T-helper 2 cell treated with Interferon-gamma antibody and Interleukin-4, amounts not matched to agents 5 μg/mL and 100 μg/mL, for 36 hours (primary cell): Measurements from ENCODE around the gene RAB29.

ENCODE experiments used
- DNase-seq: peaks from one replicate; pipeline ENCODE4 v3.0.0; 2021; ENCODE audit warnings: low spot score
- H3K27ac Mint-ChIP-seq: one replicate; pipeline ENCODE4 v1.8.0; 2021; ENCODE audit warnings: mild to moderate bottlenecking, mixed read lengths
- H3K27me3 Mint-ChIP-seq: one replicate; pipeline ENCODE4 v1.8.0; 2021; ENCODE audit warnings: low read depth, mixed read lengths
- H3K36me3 Mint-ChIP-seq: one replicate; pipeline ENCODE4 v1.8.0; 2021; ENCODE audit warnings: low read depth, mixed read lengths
- H3K4me1 Mint-ChIP-seq: one replicate; pipeline ENCODE4 v1.8.0; 2021; ENCODE audit warnings: low read depth, mixed read lengths
- H3K4me3 Mint-ChIP-seq: one replicate; pipeline ENCODE4 v1.8.0; 2022; ENCODE audit warnings: mild to moderate bottlenecking, moderate library complexity, mixed read lengths
- H3K9me3 Mint-ChIP-seq: one replicate; pipeline ENCODE4 v1.8.0; 2021; ENCODE audit warnings: mixed read lengths

The RAB29 gene

DNA sequence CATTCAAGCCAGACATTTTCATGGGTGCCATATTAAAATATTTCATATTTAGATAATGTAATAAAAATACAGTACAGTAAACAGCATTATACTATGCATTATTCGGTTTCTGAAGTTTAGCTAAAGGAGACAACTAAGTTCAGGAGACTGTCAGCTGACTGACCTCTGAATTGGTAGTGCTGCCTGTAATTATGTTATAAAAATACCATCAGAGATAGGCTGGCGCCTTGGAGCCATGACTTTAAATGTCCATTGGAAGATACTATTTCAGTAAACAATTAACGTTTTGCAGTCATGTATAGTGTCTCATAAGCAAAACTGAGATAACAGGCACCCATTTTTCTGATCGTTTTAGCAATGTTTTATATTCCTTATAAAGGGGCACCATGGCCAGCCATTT, 11.3 kb upstream of the RAB29 start:
- Mint-ChIP-seq H3K36me3 (peaks cover 8% of the 10 kb centered on the region), H3K9me3 (no peaks in the 10 kb centered on the region), H3K4me1 (peaks cover 7% of the 10 kb centered on the region), H3K27me3 (no peaks in the 10 kb centered on the region), H3K27ac (no peak overlapping the region), H3K4me3 (no peak overlapping the region)
- DNase-seq = no peak

DNA sequence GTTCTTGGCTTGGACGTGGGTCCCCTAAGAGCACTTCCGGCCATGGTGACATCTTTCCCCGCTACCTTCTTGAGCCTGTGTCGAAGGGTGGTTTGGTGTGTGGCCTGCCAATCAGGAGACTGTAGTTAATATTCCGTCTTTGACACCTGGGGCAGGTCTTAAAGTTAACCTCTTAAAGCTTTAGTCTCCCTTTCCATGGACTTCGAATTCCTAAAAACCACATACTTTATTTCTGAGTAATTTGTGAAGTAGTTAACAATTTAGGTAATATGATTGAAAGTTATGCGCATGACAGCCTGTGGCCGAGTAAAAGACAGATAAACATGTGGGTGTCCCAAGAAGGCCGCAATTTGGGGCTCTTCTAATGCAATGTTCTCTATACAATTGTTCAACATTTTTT, 10.2 kb upstream of the RAB29 start:
- no peak overlapping the region for H3K27ac Mint-ChIP-seq

DNA sequence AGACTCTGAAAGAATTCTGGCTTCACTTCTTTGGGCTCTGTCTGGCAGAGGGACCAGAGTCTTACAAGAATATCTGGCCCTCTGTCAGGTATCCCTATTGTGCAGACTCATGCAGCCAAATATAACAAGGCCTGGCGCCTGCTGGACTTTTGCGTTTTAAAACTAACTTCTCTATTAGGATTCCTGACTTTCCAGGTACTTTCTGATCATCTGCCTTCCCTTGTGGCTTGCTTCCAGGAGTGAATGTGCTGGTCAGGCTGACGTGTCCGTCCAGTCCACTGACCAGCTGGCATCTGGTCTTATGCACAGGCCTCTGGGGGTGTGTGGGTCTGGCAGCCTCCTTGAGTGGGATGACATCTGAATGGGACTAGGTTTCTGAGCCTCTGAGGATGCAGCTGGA, 8.6 kb upstream of the RAB29 start:
- DNase-seq = no peak
- no peak overlapping the region for H3K27ac Mint-ChIP-seq
- no peaks in the 10 kb centered on the region for H3K9me3 Mint-ChIP-seq
- H3K36me3 Mint-ChIP-seq = no peaks in the 10 kb centered on the region
- no peaks in the 10 kb centered on the region for H3K27me3 Mint-ChIP-seq
- H3K4me3 Mint-ChIP-seq = no peak overlapping the region
- peaks cover 8% of the 10 kb centered on the region for H3K4me1 Mint-ChIP-seq

More for the DNA sequence above, 10.2 kb upstream of the RAB29 start:
- H3K4me1 Mint-ChIP-seq = peaks cover 7% of the 10 kb centered on the region
- H3K4me3 Mint-ChIP-seq = no peak overlapping the region
- no peaks in the 10 kb centered on the region for H3K27me3 Mint-ChIP-seq
- peaks cover 3% of the 10 kb centered on the region for H3K36me3 Mint-ChIP-seq
- no peak for DNase-seq
- H3K9me3 Mint-ChIP-seq = no peaks in the 10 kb centered on the region

DNA sequence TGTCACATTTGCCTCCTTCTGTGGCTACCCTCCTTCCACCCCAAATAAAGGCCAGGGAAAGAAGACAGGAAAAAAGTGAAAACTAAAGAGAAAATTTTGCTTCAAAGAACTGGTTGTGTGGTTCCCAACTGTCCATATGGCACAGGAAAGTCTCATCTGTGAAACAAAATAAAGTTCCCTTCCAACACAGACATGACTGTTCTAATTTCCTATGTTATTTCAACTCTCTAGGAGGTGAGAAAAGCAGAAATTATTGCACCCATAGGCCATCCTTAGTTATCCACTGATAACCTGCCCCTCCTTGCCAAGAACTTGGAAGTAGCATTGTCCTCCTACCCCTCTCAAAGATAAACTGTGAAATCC, 8.1 kb upstream of the RAB29 start:
- H3K4me3 Mint-ChIP-seq = no peak overlapping the region
- no peaks in the 10 kb centered on the region for H3K36me3 Mint-ChIP-seq
- H3K4me1 Mint-ChIP-seq = peaks cover 9% of the 10 kb centered on the region
- DNase-seq = no peak
- no peaks in the 10 kb centered on the region for H3K9me3 Mint-ChIP-seq
- no peak overlapping the region for H3K27ac Mint-ChIP-seq
- H3K27me3 Mint-ChIP-seq = no peaks in the 10 kb centered on the region

DNA sequence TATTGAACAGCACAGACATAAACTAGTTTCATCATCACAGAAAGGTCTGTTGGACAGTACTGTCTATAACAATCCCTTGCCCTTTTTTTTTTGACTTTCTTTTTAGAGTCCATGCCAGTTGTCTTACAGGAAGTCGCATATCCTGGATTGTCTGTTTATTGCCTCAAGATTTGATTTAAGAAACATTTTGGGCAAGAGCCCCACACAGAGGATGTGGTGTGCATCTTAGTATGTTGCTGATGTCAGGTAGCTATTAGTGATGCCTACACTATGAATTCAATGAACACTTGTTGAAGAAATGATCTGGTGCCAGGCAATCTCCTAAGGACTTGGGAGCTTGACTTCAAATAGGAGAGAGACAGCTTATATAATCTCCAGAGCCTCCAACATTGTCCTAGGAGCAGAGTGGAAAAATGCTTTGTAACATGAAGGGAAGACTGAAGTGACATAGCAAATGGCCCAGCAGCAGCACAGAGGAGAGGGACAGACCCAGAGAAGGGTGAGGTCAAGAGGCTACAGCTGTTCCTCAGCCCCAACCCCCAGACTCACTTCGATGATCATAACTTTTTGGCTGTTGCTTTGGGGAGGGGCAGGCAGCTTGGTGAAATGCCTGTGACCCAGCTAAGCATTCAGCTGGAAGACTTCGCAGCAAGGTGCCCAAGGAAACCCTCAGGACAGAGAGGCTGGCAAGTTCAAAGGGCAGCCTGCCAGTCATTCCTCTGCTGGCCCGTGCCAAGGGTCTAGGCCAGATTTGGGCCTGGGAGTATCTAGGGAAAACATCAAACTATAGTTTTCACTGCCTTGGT, 7.5 kb upstream of the RAB29 start:
- no peaks in the 10 kb centered on the region for H3K27me3 Mint-ChIP-seq

DNA sequence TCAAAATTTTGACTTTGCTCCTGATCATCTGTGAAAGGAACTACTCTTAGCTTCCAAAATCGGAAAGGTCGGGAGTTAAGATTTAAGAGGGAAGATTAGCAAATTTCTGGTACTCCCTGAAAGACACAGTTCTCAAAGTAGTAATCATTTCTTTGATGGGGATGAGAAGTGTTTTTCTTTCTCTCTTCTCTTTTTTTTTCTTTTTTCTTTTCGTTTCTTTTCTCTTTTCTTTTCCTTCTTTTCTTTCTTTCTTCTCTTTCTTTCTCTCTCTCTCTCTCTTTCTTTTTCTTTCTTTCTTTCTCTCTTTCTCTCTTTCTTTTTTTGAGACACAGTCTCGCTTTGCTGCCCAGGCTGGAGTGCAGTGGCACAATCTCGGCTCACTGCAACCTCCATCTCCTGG, 5.1 kb upstream of the RAB29 start:
- Mint-ChIP-seq H3K36me3 (peaks cover 1% of the 10 kb centered on the region), H3K4me3 (no peak overlapping the region), H3K4me1 (peaks cover 20% of the 10 kb centered on the region), H3K27ac (no peak overlapping the region), H3K9me3 (no peaks in the 10 kb centered on the region), H3K27me3 (no peaks in the 10 kb centered on the region)
- DNase-seq = no peak

More for the DNA sequence above, 7.5 kb upstream of the RAB29 start:
- peak overlapping the region; percentile 70 for H3K27ac Mint-ChIP-seq
- no peak for DNase-seq
- H3K4me1 Mint-ChIP-seq = peaks cover 9% of the 10 kb centered on the region
- H3K9me3 Mint-ChIP-seq = no peaks in the 10 kb centered on the region
- no peaks in the 10 kb centered on the region for H3K36me3 Mint-ChIP-seq
- no peak overlapping the region for H3K4me3 Mint-ChIP-seq

DNA sequence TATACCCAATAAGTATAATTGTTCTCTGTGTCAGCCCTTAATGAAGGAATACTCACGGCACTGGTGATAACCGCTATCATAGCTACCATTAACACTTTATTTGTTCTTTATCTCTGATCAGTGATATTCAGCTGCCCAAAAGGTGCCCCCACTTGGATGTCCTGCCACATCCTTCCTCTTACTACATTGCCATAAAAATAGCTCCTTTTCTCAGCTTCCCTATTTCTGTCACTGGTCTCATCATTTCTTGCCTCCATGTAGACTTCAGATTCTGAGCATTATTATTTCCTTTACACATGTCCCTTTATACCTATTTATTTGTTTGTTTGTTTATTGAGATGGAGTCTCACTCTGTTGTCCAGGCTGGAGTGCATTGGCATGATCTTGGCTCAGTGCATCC, 2.7 kb upstream of the RAB29 start:
- no peak overlapping the region for H3K4me3 Mint-ChIP-seq
- H3K27me3 Mint-ChIP-seq = no peaks in the 10 kb centered on the region
- no peak overlapping the region for H3K27ac Mint-ChIP-seq
- no peaks in the 10 kb centered on the region for H3K9me3 Mint-ChIP-seq
- peaks cover 14% of the 10 kb centered on the region for H3K36me3 Mint-ChIP-seq
- H3K4me1 Mint-ChIP-seq = peaks cover 35% of the 10 kb centered on the region
- no peak for DNase-seq

DNA sequence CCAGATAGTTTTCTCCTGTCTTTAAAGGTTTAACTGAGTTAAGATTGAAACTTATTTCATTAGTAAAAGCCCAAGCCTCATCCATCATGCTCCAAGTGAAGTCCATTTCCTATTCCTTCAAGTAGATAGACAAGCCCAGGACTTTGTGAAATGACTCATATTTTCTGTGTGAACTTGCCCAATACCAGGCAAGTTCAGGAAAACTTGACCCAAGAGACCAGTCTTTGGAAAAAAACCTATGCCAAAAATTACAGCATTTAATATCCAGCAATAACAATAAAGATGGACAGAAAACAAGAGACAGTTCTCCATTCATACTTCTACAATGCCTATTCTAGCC, 405 bp upstream of the RAB29 start:
- no peaks in the 10 kb centered on the region for H3K9me3 Mint-ChIP-seq
- no peak for DNase-seq
- peaks cover 26% of the 10 kb centered on the region for H3K36me3 Mint-ChIP-seq
- no peaks in the 10 kb centered on the region for H3K27me3 Mint-ChIP-seq
- peak overlapping the region; percentile 95 for H3K27ac Mint-ChIP-seq
- peaks cover 45% of the 10 kb centered on the region for H3K4me1 Mint-ChIP-seq
- H3K4me3 Mint-ChIP-seq = peak overlapping the region; percentile 91

DNA sequence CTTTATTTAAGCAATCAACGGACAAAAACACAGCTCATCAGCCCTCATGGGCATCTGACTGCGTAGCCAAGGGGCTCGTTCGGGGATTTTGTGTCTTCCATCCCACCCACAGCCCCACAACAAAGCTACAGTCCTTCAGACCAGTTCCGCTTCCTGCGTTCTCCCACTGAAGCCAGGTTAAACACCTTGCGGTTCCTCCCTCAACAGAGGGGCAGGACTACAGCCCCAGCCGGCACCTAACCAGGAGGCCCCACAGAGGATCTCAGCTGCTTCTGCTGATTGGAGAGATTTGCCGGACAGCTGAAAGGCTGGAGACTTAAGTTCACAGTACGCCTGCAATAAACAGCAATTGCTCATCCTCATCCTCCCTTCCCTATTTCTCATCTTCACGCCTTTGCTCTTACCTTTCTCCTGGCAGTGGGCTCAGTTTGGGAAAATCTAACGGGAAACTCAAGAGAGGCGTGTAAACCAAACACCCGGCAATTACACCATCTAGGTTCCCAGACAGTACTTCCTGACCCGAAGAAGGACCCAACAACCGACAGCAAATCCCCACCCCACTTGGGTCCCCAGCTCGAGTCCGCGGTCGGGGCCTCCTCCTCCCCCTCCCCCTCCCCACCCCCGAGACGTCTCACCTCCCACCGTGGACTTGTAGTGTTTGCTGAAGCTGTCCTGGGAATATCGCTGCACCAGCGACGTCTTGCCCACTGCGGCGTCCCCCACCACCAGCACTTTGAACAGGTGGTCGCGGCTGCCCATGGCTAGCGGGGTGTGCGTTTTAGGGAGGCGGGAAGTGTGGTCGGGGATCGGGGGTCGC, 876 bp downstream of the RAB29 start:
- H3K4me3 Mint-ChIP-seq = peak overlapping the region; percentile 91
- DNase-seq = peak; percentile 26
- no peaks in the 10 kb centered on the region for H3K9me3 Mint-ChIP-seq
- peak overlapping the region; percentile 95 for H3K27ac Mint-ChIP-seq
- H3K27me3 Mint-ChIP-seq = no peaks in the 10 kb centered on the region
- H3K4me1 Mint-ChIP-seq = peaks cover 45% of the 10 kb centered on the region
- H3K36me3 Mint-ChIP-seq = peaks cover 39% of the 10 kb centered on the region

DNA sequence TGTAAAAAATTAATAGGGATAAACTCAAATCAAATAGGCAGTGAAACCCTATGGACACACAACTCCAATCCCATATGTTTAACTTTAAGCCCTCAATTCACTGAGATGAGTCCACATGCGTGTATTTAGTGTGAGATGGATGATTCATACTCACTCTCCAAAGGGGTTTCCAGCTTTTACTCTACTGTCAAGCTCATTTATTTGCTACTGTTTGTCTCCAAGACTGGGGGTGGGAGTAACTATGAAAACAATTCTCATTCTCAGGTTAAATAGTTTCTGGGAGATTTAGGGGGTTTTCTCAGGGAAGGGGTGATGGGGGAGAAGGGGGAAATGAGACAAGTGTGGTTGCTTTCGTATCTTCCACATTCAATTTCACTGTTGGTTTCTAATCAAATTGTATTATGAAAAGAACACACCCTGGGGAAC, 2.7 kb downstream of the RAB29 start:
- H3K4me3 Mint-ChIP-seq = peak overlapping the region; percentile 69
- H3K4me1 Mint-ChIP-seq = peaks cover 43% of the 10 kb centered on the region
- no peaks in the 10 kb centered on the region for H3K27me3 Mint-ChIP-seq
- no peaks in the 10 kb centered on the region for H3K9me3 Mint-ChIP-seq
- peaks cover 52% of the 10 kb centered on the region for H3K36me3 Mint-ChIP-seq
- DNase-seq = peak; percentile 25
- peak overlapping the region; percentile 45 for H3K27ac Mint-ChIP-seq

DNA sequence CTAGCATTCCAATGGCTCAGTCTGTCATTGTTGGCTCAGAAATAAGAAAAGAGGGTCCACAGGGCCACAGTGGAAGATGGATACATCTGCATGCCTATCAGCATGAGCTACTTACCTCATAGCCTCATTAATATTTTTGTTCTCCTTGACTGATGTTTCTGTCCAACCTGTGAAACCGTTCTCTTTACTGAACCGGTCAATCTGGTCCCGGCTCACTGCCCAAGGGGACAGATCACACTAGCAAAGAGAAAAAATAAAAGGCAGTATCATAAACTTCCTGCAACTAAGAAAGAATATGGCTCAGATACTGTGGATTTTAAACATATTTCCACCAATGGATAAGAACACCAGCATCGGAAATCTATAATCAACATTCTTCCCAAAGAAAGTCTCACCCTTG, 4.7 kb downstream of the RAB29 start:
- peaks cover 34% of the 10 kb centered on the region for H3K4me1 Mint-ChIP-seq
- DNase-seq = no peak
- no peaks in the 10 kb centered on the region for H3K27me3 Mint-ChIP-seq
- no peak overlapping the region for H3K27ac Mint-ChIP-seq
- H3K9me3 Mint-ChIP-seq = no peaks in the 10 kb centered on the region
- H3K36me3 Mint-ChIP-seq = peaks cover 58% of the 10 kb centered on the region
- no peak overlapping the region for H3K4me3 Mint-ChIP-seq

DNA sequence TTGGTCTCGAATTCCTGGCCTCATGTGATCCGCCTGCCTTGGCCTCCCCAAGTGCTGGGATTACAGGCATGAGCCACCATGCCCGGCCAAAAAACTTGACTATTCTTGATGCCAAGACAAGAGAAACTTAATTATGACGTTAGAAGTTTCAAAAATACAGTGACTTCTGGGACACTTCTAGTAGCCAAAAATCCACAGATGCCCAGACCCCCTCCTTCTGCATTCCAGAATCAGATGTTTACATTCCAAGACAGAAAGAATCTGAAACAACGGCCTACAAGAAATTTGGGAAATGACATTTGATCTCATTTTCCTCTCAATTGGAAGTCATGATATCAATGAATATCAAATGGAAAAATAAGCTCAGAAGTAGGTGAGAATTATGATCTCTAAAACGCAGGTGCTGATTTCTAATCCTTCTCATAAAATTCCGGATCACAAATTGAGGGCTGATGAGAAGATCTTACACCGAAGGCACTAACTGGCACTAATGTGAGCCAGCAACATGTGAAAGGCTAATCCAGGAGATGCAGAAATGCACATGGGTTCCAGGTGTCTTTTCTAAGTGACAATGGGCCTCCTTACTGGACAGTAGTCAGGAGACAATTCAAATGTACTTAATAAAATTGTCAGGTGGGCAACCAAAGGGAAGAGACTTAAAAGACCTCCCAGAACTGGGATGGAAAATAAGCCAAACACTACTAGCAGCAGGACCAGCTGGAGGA, 5.5 kb downstream of the RAB29 start:
- no peaks in the 10 kb centered on the region for H3K9me3 Mint-ChIP-seq
- no peaks in the 10 kb centered on the region for H3K27me3 Mint-ChIP-seq
- no peak overlapping the region for H3K4me3 Mint-ChIP-seq
- DNase-seq = no peak
- peaks cover 54% of the 10 kb centered on the region for H3K36me3 Mint-ChIP-seq
- H3K4me1 Mint-ChIP-seq = peaks cover 30% of the 10 kb centered on the region
- no peak overlapping the region for H3K27ac Mint-ChIP-seq

DNA sequence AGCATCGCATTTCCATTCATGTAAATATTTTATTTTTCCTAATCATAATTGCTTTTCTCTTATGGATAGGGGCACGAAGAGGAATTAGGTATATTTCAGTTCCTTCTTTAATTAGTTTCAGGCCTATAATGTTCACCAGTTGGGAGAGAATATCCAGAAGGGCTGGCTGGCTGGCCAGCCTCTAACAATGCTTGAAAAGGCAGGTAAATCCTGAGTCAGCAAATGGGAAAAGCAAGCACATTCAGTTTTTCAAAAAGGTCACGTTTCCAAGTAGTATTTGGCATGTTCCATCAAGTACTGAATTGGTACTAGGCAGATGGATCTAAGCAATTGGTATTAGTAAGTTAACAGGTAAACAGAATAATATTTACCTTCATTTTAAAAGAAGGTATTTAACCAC, 8.0 kb downstream of the RAB29 start:
- H3K4me1 Mint-ChIP-seq = peaks cover 10% of the 10 kb centered on the region
- no peaks in the 10 kb centered on the region for H3K9me3 Mint-ChIP-seq
- H3K27ac Mint-ChIP-seq = no peak overlapping the region
- H3K36me3 Mint-ChIP-seq = peaks cover 38% of the 10 kb centered on the region
- no peak overlapping the region for H3K4me3 Mint-ChIP-seq
- no peak for DNase-seq
- H3K27me3 Mint-ChIP-seq = no peaks in the 10 kb centered on the region

DNA sequence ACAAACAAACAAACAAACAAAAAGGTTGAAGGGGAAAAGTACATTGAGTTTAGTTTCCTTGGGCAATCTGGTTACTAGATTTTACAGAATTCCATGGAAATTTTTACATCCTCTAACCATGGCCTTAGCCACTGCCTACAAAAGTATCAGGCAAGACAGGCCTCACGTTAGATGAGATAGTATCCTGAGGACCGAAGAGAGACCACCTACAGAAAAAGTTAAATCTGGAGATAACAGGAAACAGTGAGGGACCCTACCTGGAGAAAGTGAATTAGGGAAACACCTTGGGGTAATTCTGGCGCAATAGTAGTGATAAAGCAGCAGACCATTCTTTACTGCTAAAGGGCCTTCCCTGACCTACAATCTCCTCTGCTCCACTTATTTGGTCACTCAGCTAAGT, 8.7 kb downstream of the RAB29 start:
- no peak overlapping the region for H3K4me3 Mint-ChIP-seq
- H3K9me3 Mint-ChIP-seq = no peaks in the 10 kb centered on the region
- no peak for DNase-seq
- H3K36me3 Mint-ChIP-seq = peaks cover 35% of the 10 kb centered on the region
- peaks cover 4% of the 10 kb centered on the region for H3K4me1 Mint-ChIP-seq
- H3K27ac Mint-ChIP-seq = no peak overlapping the region
- no peaks in the 10 kb centered on the region for H3K27me3 Mint-ChIP-seq
